Measurements from ENCODE around the gene CAPN8.

DNA sequence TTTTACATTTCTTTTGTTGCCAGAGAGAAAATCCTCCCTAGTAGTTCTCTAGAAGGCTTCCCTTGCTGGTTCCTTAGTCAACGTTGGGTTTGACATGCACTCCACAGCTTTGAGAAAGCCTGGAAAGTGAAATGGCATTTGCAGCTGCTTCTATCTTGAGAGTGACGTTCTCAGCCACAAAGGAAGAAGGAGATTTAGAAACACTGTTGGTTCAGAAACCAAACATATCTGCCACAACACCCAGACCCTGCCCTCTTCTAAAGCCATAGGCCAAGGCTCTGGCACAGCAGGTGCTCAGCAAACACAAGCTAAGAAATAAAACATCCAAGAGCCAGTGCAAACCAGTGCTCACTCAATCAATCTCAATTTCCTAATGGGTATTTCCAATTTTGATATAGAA is 150.9 kb downstream of the CAPN8 start:
- TF ChIP-seq TAF1 (IDR thresholded peaks at IDR 0.05; ENCODE audit: borderline replicate concordance, low read depth, low read length) (no peak), POLR2AphosphoS5 (IDR thresholded peaks at IDR 0.05; ENCODE audit: low read depth, low read length) (no peak), POLR2A (IDR thresholded peaks at IDR 0.05; ENCODE audit: low read depth, low read length) (no peak)
